IMR-90 (cell line): ENCODE measurements around the gene BSND. TPM values are rescaled to one million over a fixed set of nuclear protein-coding genes. Genes with fewer than 3 reads are reported as not detected.

ENCODE experiments used
- ATAC-seq: fragments of 200-7000 bp; cut with Tn5 transposase; 2 replicates; pipeline ENCODE4 v1.9.1; 2020; ENCODE audit warnings: low read depth, mild to moderate bottlenecking, moderate library complexity
- BruUV-seq: library from RNA; stranded (reverse); fragments of 400-500 nt; replicated peaks from 2 replicates; lab custom pipeline; 2021; lab: Mats Ljungman, UMichigan
- CTCF ChIA-PET: fragments of 300-600 bp; formaldehyde crosslinking; extraction: SDS; loops from one replicate; lab custom pipeline; 2021; ENCODE audit warnings: antibody characterized with exemption; lab: Yijun Ruan, JAX
- POLR2A ChIA-PET: fragments of 300-600 bp; sonication (Branson Sonifier 250); formaldehyde crosslinking; loops from one replicate; lab custom pipeline; 2022; ENCODE audit warnings: antibody characterized with exemption; ENCODE audit not compliant: unreplicated experiment; lab: Charles Lee
- DNase-seq: peaks from one replicate; pipeline ENCODE4 v3.0.0; 2013
- H2AFZ ChIP-seq: replicated peaks from 2 replicates; pipeline ENCODE3; 2013; ENCODE audit warnings: low read length, mild to moderate bottlenecking; ENCODE audit not compliant: poor library complexity
- H2AK5ac ChIP-seq: 2 replicates; pipeline ENCODE4 v1.6.1; 2013; ENCODE audit warnings: low read depth, low read length, inconsistent platforms
- H2AK9ac ChIP-seq: replicated peaks from 2 replicates; pipeline ENCODE3; 2013; ENCODE audit warnings: mild to moderate bottlenecking, low read depth, low read length, moderate library complexity; ENCODE audit not compliant: poor library complexity
- H2BK120ac ChIP-seq: 2 replicates; pipeline ENCODE4 v1.6.1; 2013; ENCODE audit warnings: low read depth, low read length, inconsistent platforms
- H2BK15ac ChIP-seq: 3 replicates; pipeline ENCODE4 v1.6.1; 2013; ENCODE audit warnings: low read depth, low read length, inconsistent platforms
- H2BK20ac ChIP-seq: 2 replicates; pipeline ENCODE4 v1.6.1; 2013; ENCODE audit warnings: low read depth, mild to moderate bottlenecking, inconsistent platforms, low read length, moderate library complexity
- H2BK5ac ChIP-seq: 2 replicates; pipeline ENCODE4 v1.6.1; 2013; ENCODE audit warnings: mild to moderate bottlenecking, low read depth, low read length, inconsistent platforms; ENCODE audit not compliant: poor library complexity, severe bottlenecking
- H3K14ac ChIP-seq: replicated peaks from 2 replicates; pipeline ENCODE4 v1.6.1; 2013; ENCODE audit warnings: low read depth, low read length, inconsistent platforms
- H3K18ac ChIP-seq: 2 replicates; pipeline ENCODE4 v1.6.1; 2013; ENCODE audit warnings: low read depth, low read length, control low read depth
- H3K23ac ChIP-seq: 2 replicates; pipeline ENCODE4 v1.6.1; 2013; ENCODE audit warnings: low read depth, low read length, inconsistent platforms
- H3K27ac ChIP-seq: 2 replicates; pipeline ENCODE4 v1.5.1; 2013; ENCODE audit warnings: mild to moderate bottlenecking, control low read depth, low read length; ENCODE audit not compliant: insufficient read depth
- H3K27me3 ChIP-seq: 2 replicates; pipeline ENCODE4 v1.6.1; 2013; ENCODE audit warnings: low read length; ENCODE audit not compliant: control insufficient read depth, insufficient read depth
- H3K36me3 ChIP-seq: 2 replicates; pipeline ENCODE4 v1.6.1; 2013; ENCODE audit warnings: low read length, mixed read lengths; ENCODE audit not compliant: control insufficient read depth, insufficient read depth
- H3K4ac ChIP-seq: 2 replicates; pipeline ENCODE4 v1.6.1; 2013; ENCODE audit warnings: low read depth, low read length, inconsistent platforms
- H3K4me1 ChIP-seq: 2 replicates; pipeline ENCODE4 v1.6.1; 2013; ENCODE audit warnings: low read length, mixed read lengths; ENCODE audit not compliant: control insufficient read depth, insufficient read depth
- H3K4me2 ChIP-seq: 2 replicates; pipeline ENCODE4 v1.6.1; 2013; ENCODE audit warnings: low read depth, mild to moderate bottlenecking, control low read depth, low read length, moderate library complexity
- H3K4me3 ChIP-seq: 2 replicates; pipeline ENCODE4 v1.5.1; 2013; ENCODE audit warnings: low read depth, mild to moderate bottlenecking, control low read depth, low read length, moderate library complexity; ENCODE audit not compliant: insufficient read depth
- H3K56ac ChIP-seq: 2 replicates; pipeline ENCODE4 v1.6.1; 2013; ENCODE audit warnings: low read length, inconsistent platforms; ENCODE audit not compliant: insufficient read depth; ENCODE audit errors: extremely low read depth
- H3K79me1 ChIP-seq, 2 experiments: 2 replicates each; pipeline ENCODE4 v1.6.1; 2013; ENCODE audit warnings: low read length in 2 of 2, inconsistent platforms in 1 of 2, low read depth in 1 of 2
- H3K9ac ChIP-seq: 2 replicates; pipeline ENCODE4 v1.6.1; 2013; ENCODE audit warnings: low read depth, low read length, control low read depth
- H3K9me1 ChIP-seq: 2 replicates; pipeline ENCODE4 v1.6.1; 2013; ENCODE audit warnings: low read length, inconsistent platforms; ENCODE audit not compliant: insufficient read depth
- H3K9me3 ChIP-seq: 2 replicates; pipeline ENCODE4 v1.6.1; 2013; ENCODE audit warnings: low read length; ENCODE audit not compliant: control insufficient read depth, insufficient read depth
- H4K20me1 ChIP-seq: 2 replicates; pipeline ENCODE4 v1.6.1; 2013; ENCODE audit warnings: low read length, inconsistent platforms; ENCODE audit not compliant: insufficient read depth
- H4K5ac ChIP-seq: 2 replicates; pipeline ENCODE4 v1.6.1; 2013; ENCODE audit warnings: mild to moderate bottlenecking, low read depth, low read length, control low read depth
- H4K8ac ChIP-seq, 2 experiments: 2 replicates each; pipeline ENCODE4 v1.6.1; 2013; ENCODE audit warnings: low read depth in 2 of 2, low read length in 2 of 2, control low read depth in 1 of 2, inconsistent platforms in 1 of 2
- H4K91ac ChIP-seq: 2 replicates; pipeline ENCODE4 v1.6.1; 2013; ENCODE audit warnings: low read depth, low read length, inconsistent platforms; ENCODE audit not compliant: insufficient read depth
- BHLHE40 ChIP-seq: fragments of 150-350 bp; IDR thresholded peaks from 2 replicates; pipeline ENCODE4 v1.6.1; 2016; ENCODE audit warnings: mild to moderate bottlenecking, low read depth, low read length
- CEBPB ChIP-seq: IDR thresholded peaks from 2 replicates; pipeline ENCODE4 v1.6.1; 2012; ENCODE audit warnings: low read depth, low read length, improper control_type of control experiment
- CHD1 ChIP-seq: IDR thresholded peaks from 2 replicates; pipeline ENCODE4 v1.6.1; 2012; ENCODE audit warnings: low read depth, low read length, improper control_type of control experiment
- CTCF ChIP-seq: conservative IDR thresholded peaks from 2 replicates; pipeline ENCODE4 v1.5.1; 2012; ENCODE audit warnings: mild to moderate bottlenecking, low read depth, low read length, improper control_type of control experiment
- FOS ChIP-seq: fragments of 150-350 bp; IDR thresholded peaks from 2 replicates; pipeline ENCODE4 v1.6.1; 2016; ENCODE audit warnings: low read depth, low read length
- MAFK ChIP-seq: IDR thresholded peaks from 2 replicates; pipeline ENCODE4 v1.6.1; 2012; ENCODE audit warnings: low read depth, low read length, improper control_type of control experiment
- MAZ ChIP-seq: IDR thresholded peaks from 2 replicates; pipeline ENCODE4 v1.6.1; 2012; ENCODE audit warnings: low read depth, mild to moderate bottlenecking, low read length, improper control_type of control experiment, moderate library complexity, borderline replicate concordance
- MXI1 ChIP-seq: IDR thresholded peaks from 2 replicates; pipeline ENCODE4 v1.6.1; 2012; ENCODE audit warnings: low read depth, mild to moderate bottlenecking, low read length, moderate library complexity, borderline replicate concordance
- NFE2L2 ChIP-seq: fragments of 150-350 bp; IDR thresholded peaks from 2 replicates; pipeline ENCODE4 v1.6.1; 2016; ENCODE audit warnings: low read depth, mild to moderate bottlenecking, low read length
- POLR2A ChIP-seq: IDR thresholded peaks from 2 replicates; pipeline ENCODE4 v1.6.1; 2012; ENCODE audit warnings: mild to moderate bottlenecking, low read depth, low read length
- RAD21 ChIP-seq: IDR thresholded peaks from 2 replicates; pipeline ENCODE4 v1.6.1; 2012; ENCODE audit warnings: low read length, improper control_type of control experiment
- RCOR1 ChIP-seq: IDR thresholded peaks from 2 replicates; pipeline ENCODE4 v1.6.1; 2012; ENCODE audit warnings: mild to moderate bottlenecking, low read length, improper control_type of control experiment; ENCODE audit not compliant: insufficient replicate concordance
- RFX5 ChIP-seq: IDR thresholded peaks from 2 replicates; pipeline ENCODE4 v1.8.0; 2012; ENCODE audit warnings: low read depth, mild to moderate bottlenecking, low read length, moderate library complexity
- SMC3 ChIP-seq: fragments of 150-350 bp; IDR thresholded peaks from 2 replicates; pipeline ENCODE4 v1.6.1; 2016; ENCODE audit warnings: low read depth, mild to moderate bottlenecking, antibody characterized with exemption, low read length, moderate library complexity
- dilution Hi-C: fragments of 300-500 bp; cut with HindIII; formaldehyde crosslinking; loops from one replicate; pipeline ENCODE4 v1.14.3; 2018; ENCODE audit warnings: low sequenced_read_pairs; ENCODE audit not compliant: unreplicated experiment
- in situ Hi-C: fragments of 300-500 bp; cut with MboI; formaldehyde crosslinking; loops from 3 replicates; pipeline ENCODE4 v1.14.3; 2019; ENCODE audit warnings: low sequenced_read_pairs, inconsistent platforms, mixed read lengths
- intact Hi-C: fragments of 100-400 bp; cut with micrococcal nuclease; formaldehyde crosslinking; loops from 2 replicates; pipeline ENCODE4 v1.10.0; 2022
- polyA plus RNA-seq, 3 experiments: library from polyadenylated mRNA; depleted of rRNA; stranded (reverse); fragments of >200 nt; gene quantifications; 2 replicates each; pipeline ENCODE4 v1.2.3, GENCODE V29; 2012; ENCODE audit warnings: low replicate concordance in 1 of 3
- total RNA-seq: library from RNA; depleted of rRNA; stranded (reverse); fragments of >200 nt; gene quantifications from 2 replicates; pipeline ENCODE4 v1.2.3, GENCODE V29; 2012
- TF ChIP-seq, protein P1 (sequence below): fragments of 150-350 bp; IDR thresholded peaks from 2 replicates; pipeline ENCODE4 v1.6.1; 2017; ENCODE audit warnings: mild to moderate bottlenecking, antibody characterized with exemption, low read length, low read depth
- TF ChIP-seq, protein P2 (sequence below): fragments of 150-350 bp; IDR thresholded peaks from 2 replicates; pipeline ENCODE4 v1.6.1; 2016; ENCODE audit warnings: low read depth, mild to moderate bottlenecking, low read length, moderate library complexity, borderline replicate concordance

The BSND gene
- total and polyA plus RNA-seq, 2 of the 4 experiments (the other 2 are of a cell fraction): not detected

DNA sequence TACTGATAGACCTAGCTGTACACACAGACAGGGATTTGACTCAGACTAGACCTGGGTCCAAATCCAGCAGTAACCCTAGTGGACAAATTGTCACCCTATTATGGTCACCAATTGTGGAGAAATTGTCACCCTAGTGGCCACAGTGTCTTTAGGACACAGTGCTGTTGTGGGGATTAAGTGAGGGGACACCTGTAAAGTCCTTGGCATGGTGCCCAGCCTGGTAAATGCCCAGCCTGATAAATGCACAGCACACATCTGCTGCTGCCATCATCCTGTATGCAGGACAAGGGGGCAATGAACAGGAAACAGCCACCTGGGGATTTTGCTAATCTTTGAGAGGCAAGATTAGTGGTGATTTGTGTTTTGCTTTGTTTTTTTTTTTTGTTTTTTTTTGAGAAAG lies 16.0 kb upstream of the BSND start:
- Histone ChIP-seq H2AK5ac (no peak overlapping the region), H2BK5ac (no peak overlapping the region), H4K20me1 (no peaks in the 10 kb centered on the region), H4K91ac (no peak overlapping the region), H4K5ac (no peak overlapping the region), H3K27me3 (peaks cover 85% of the 10 kb centered on the region), H3K23ac (no peak overlapping the region), H2BK20ac (no peak overlapping the region), H2AFZ (no peak overlapping the region), H3K27ac (no peak overlapping the region), H3K4me1 (peaks cover 3% of the 10 kb centered on the region; the same call in 1 of the 2 replicates), H2BK120ac (no peak overlapping the region), H3K36me3 (no peaks in the 10 kb centered on the region), H2BK15ac (no peak overlapping the region), H3K9ac (no peak overlapping the region), H3K56ac (no peak overlapping the region), H3K79me1 (no peaks in the 10 kb centered on the region), H2AK9ac (no peak overlapping the region), H3K4me3 (no peak overlapping the region), H3K4ac (no peak overlapping the region), H3K4me2 (no peak overlapping the region), H3K14ac (no peak overlapping the region), H3K9me1 (0 out of 2 replicates have a peak, but pooled peaks cover 4% of the 10 kb centered on the region), H4K8ac (no peak overlapping the region), H3K9me3 (no peaks in the 10 kb centered on the region), H3K18ac (no peak overlapping the region)
- ChIA-PET CTCF (no interaction called here), POLR2A (no interaction called here)
- DNase-seq (no peak), ATAC-seq (no peak)
- TF ChIP-seq, protein P1, sequence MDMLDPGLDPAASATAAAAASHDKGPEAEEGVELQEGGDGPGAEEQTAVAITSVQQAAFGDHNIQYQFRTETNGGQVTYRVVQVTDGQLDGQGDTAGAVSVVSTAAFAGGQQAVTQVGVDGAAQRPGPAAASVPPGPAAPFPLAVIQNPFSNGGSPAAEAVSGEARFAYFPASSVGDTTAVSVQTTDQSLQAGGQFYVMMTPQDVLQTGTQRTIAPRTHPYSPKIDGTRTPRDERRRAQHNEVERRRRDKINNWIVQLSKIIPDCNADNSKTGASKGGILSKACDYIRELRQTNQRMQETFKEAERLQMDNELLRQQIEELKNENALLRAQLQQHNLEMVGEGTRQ: no peak
- TF ChIP-seq CTCF (no peak), RCOR1 (no peak), POLR2A (no peak), MAFK (no peak), SMC3 (no peak), BHLHE40 (no peak), RFX5 (no peak), MAZ (no peak), NFE2L2 (no peak), CEBPB (no peak), RAD21 (no peak), CHD1 (no peak), FOS (no peak), MXI1 (no peak)
- TF ChIP-seq, protein P2, sequence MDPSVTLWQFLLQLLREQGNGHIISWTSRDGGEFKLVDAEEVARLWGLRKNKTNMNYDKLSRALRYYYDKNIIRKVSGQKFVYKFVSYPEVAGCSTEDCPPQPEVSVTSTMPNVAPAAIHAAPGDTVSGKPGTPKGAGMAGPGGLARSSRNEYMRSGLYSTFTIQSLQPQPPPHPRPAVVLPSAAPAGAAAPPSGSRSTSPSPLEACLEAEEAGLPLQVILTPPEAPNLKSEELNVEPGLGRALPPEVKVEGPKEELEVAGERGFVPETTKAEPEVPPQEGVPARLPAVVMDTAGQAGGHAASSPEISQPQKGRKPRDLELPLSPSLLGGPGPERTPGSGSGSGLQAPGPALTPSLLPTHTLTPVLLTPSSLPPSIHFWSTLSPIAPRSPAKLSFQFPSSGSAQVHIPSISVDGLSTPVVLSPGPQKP: no peak
- in situ Hi-C loops: no loop called here
- intact Hi-C loops: no loop called here
- no TSS peak for BruUV-seq
- dilution Hi-C loops: no loop called here
